Islet of Langerhans (tissue), 1 donor: ENCODE results near the gene PCDH7.

ENCODE experiments used
- FAIRE-seq: peaks from one replicate; lab custom pipeline; 2011; peaks lifted over from hg19 to GRCh38; lab: Jason Lieb, UNC

The PCDH7 gene

GRCh38 chr4:30720021-30720660 is at the start of gene PCDH7:
Gene PCDH7, plus strand, starts transcription at chr4:30720369. Its CDS starts 1,054 bp downstream, at chr4:30721423.
- FAIRE-seq = no peak

GRCh38 chr4:30671926-30672448 is 48.2 kb upstream of the PCDH7 start:
- FAIRE-seq = no peak

GRCh38 chr4:30696191-30696590 is 24.0 kb upstream of the PCDH7 start:
- no peak for FAIRE-seq

- FAIRE-seq = no peak
These were observed 5.6 kb upstream of the PCDH7 start for GRCh38 chr4:30714408-30715031.

GRCh38 chr4:30716158-30716557 is 4.0 kb upstream of the PCDH7 start:
- FAIRE-seq = peak; percentile 95

GRCh38 chr4:30716681-30717207 is 3.4 kb upstream of the PCDH7 start:
- peak; percentile 55 for FAIRE-seq

- no peak for FAIRE-seq
These were observed 2.8 kb upstream of the PCDH7 start for GRCh38 chr4:30717208-30718020.

- FAIRE-seq = no peak
These were observed 2.1 kb upstream of the PCDH7 start for GRCh38 chr4:30718021-30718542.

- no peak for FAIRE-seq
These were observed 1.3 kb upstream of the PCDH7 start for GRCh38 chr4:30718641-30719453.

- FAIRE-seq = no peak
These were observed 632 bp upstream of the PCDH7 start for GRCh38 chr4:30719454-30720020.

GRCh38 chr4:30720661-30721184 is 554 bp downstream of the PCDH7 start:
- FAIRE-seq = no peak

GRCh38 chr4:30721185-30722091 is 1.3 kb downstream of the PCDH7 start:
- FAIRE-seq = no peak

GRCh38 chr4:30722092-30722358 is 1.9 kb downstream of the PCDH7 start:
- no peak for FAIRE-seq

GRCh38 chr4:30722359-30723200 is 2.4 kb downstream of the PCDH7 start:
- FAIRE-seq = no peak

- FAIRE-seq = no peak
These were observed 3.2 kb downstream of the PCDH7 start for GRCh38 chr4:30723201-30723955.

- FAIRE-seq = no peak
These were observed 4.1 kb downstream of the PCDH7 start for GRCh38 chr4:30724247-30724646.

GRCh38 chr4:30725562-30725961 is 5.4 kb downstream of the PCDH7 start:
- no peak for FAIRE-seq

- no peak for FAIRE-seq
These were observed 6.0 kb downstream of the PCDH7 start for GRCh38 chr4:30726090-30726675.
